Measurements from ENCODE around the gene PYGM. TPM values are rescaled to one million over a fixed set of nuclear protein-coding genes. Genes with fewer than 3 reads are reported as not detected.

Gene PYGM
- total and polyA plus RNA-seq, 2 of the 13 experiments (the other 11 are each of a cell fraction or from before 2014, with no cell fraction given): 0.11 to 0.12 TPM

DNA sequence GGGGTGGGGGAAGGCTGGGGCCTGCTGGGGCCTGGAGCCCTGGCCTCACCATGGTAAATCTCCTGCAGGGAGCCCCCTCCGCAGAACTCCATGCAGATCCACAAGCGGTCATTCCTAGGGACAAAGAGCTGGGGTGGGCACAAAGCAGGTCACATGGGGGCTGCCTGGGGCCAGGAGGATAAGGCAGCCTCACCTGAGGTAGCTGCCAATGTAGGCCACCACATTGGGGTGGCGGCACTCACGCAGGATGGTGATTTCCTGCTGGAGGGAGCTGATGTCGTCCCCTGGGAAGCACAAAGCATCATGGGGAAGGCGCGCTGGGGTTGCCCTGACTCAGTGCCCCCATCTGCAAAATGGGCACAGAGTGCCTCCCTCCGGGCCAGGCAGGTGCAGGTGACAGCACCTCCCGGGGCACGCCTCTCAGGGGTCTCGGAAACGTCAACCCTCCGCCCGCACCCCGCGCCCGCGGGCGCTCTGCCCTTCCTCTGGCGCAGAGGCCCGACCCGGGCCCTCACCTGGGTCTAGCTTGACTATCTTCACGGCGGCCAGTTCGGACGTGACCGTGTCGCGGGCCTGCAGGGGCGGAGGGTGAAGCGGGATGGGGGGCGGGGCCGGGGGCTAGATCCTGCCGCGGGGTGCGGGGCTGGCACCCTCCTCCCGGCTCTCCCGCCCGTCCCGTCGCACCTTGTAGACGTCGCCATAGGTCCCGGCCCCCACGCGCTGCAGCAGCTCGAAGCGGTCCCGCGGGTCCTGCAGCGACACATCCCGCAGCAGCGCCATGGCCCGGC lies 42.8 kb upstream of the PYGM start (continued):
- TF ChIP-seq, protein P1, sequence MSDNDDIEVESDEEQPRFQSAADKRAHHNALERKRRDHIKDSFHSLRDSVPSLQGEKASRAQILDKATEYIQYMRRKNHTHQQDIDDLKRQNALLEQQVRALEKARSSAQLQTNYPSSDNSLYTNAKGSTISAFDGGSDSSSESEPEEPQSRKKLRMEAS (IDR thresholded peaks at IDR 0.05): peak; percentile 38; the same call in 1 of the 2 replicates
- 0 out of 2 replicates have a peak, but pooled peaks have one; percentile 4 for TF ChIP-seq HDAC1 (CRISPR knock-in tag; IDR thresholded peaks at IDR 0.05)
- TF ChIP-seq ZFP82 (CRISPR knock-in tag; IDR thresholded peaks at IDR 0.05; ENCODE audit: borderline replicate concordance): no peak
- TF ChIP-seq, protein P2, sequence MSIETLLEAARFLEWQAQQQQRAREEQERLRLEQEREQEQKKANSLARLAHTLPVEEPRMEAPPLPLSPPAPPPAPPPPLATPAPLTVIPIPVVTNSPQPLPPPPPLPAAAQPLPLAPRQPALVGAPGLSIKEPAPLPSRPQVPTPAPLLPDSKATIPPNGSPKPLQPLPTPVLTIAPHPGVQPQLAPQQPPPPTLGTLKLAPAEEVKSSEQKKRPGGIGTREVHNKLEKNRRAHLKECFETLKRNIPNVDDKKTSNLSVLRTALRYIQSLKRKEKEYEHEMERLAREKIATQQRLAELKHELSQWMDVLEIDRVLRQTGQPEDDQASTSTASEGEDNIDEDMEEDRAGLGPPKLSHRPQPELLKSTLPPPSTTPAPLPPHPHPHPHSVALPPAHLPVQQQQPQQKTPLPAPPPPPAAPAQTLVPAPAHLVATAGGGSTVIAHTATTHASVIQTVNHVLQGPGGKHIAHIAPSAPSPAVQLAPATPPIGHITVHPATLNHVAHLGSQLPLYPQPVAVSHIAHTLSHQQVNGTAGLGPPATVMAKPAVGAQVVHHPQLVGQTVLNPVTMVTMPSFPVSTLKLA (IDR thresholded peaks at IDR 0.05): no peak
- no peak for TF ChIP-seq NONO (IDR thresholded peaks at IDR 0.05)
- TF ChIP-seq NONO (CRISPR knock-in tag; conservative IDR thresholded peaks at IDR 0.05): 0 out of 2 replicates have a peak, but pooled peaks have one; percentile 30
- TF ChIP-seq NPAS2 (CRISPR knock-in tag; IDR thresholded peaks at IDR 0.05; ENCODE audit: borderline replicate concordance): no peak
- peak; percentile 1; the same call in 1 of the 2 replicates for TF ChIP-seq HOXA3 (CRISPR knock-in tag; IDR thresholded peaks at IDR 0.05)
- no peak for TF ChIP-seq ADNP (CRISPR knock-in tag; IDR thresholded peaks at IDR 0.05)
- TF ChIP-seq ZMYM3 (CRISPR knock-in tag; IDR thresholded peaks at IDR 0.05): peak; percentile 86
- TF ChIP-seq, protein P3, sequence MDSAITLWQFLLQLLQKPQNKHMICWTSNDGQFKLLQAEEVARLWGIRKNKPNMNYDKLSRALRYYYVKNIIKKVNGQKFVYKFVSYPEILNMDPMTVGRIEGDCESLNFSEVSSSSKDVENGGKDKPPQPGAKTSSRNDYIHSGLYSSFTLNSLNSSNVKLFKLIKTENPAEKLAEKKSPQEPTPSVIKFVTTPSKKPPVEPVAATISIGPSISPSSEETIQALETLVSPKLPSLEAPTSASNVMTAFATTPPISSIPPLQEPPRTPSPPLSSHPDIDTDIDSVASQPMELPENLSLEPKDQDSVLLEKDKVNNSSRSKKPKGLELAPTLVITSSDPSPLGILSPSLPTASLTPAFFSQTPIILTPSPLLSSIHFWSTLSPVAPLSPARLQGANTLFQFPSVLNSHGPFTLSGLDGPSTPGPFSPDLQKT (CRISPR knock-in tag; IDR thresholded peaks at IDR 0.05; ENCODE audit: borderline replicate concordance): no peak
- TF ChIP-seq HMG20B (CRISPR knock-in tag; conservative IDR thresholded peaks at IDR 0.05): no peak
- TF ChIP-seq MAZ (IDR thresholded peaks at IDR 0.05; ENCODE audit: borderline replicate concordance, low read depth, low read length): no peak
- TF ChIP-seq MAZ (CRISPR knock-in tag; IDR thresholded peaks at IDR 0.05; ENCODE audit: low read depth): 0 out of 2 replicates have a peak, but pooled peaks have one; percentile 11
- TF ChIP-seq SKI (IDR thresholded peaks at IDR 0.05; ENCODE audit: partially characterized antibody): no peak
- TF ChIP-seq SRF (IDR thresholded peaks at IDR 0.05; ENCODE audit: low read depth, low read length): no peak
- TF ChIP-seq, protein P4, sequence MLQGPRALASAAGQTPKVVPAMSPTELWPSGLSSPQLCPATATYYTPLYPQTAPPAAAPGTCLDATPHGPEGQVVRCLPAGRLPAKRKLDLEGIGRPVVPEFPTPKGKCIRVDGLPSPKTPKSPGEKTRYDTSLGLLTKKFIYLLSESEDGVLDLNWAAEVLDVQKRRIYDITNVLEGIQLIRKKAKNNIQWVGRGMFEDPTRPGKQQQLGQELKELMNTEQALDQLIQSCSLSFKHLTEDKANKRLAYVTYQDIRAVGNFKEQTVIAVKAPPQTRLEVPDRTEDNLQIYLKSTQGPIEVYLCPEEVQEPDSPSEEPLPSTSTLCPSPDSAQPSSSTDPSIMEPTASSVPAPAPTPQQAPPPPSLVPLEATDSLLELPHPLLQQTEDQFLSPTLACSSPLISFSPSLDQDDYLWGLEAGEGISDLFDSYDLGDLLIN (CRISPR knock-in tag; IDR thresholded peaks at IDR 0.05; ENCODE audit: borderline replicate concordance): no peak
- TF ChIP-seq ZNF775 (CRISPR knock-in tag; IDR thresholded peaks at IDR 0.05; ENCODE audit: borderline replicate concordance): no peak
- no peak for TF ChIP-seq PAF1 (CRISPR knock-in tag; IDR thresholded peaks at IDR 0.05)
- TF ChIP-seq, protein P5, sequence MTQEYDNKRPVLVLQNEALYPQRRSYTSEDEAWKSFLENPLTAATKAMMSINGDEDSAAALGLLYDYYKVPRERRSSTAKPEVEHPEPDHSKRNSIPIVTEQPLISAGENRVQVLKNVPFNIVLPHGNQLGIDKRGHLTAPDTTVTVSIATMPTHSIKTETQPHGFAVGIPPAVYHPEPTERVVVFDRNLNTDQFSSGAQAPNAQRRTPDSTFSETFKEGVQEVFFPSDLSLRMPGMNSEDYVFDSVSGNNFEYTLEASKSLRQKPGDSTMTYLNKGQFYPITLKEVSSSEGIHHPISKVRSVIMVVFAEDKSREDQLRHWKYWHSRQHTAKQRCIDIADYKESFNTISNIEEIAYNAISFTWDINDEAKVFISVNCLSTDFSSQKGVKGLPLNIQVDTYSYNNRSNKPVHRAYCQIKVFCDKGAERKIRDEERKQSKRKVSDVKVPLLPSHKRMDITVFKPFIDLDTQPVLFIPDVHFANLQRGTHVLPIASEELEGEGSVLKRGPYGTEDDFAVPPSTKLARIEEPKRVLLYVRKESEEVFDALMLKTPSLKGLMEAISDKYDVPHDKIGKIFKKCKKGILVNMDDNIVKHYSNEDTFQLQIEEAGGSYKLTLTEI (CRISPR knock-in tag; conservative IDR thresholded peaks at IDR 0.05): no peak
- TF ChIP-seq ZBTB3 (CRISPR knock-in tag; IDR thresholded peaks at IDR 0.05; ENCODE audit: borderline replicate concordance, low read depth): no peak
- TF ChIP-seq TBP (CRISPR knock-in tag; IDR thresholded peaks at IDR 0.05): no peak

Measured in HepG2 (cell line).